ENCODE data around the gene SIDT1.

DNA sequence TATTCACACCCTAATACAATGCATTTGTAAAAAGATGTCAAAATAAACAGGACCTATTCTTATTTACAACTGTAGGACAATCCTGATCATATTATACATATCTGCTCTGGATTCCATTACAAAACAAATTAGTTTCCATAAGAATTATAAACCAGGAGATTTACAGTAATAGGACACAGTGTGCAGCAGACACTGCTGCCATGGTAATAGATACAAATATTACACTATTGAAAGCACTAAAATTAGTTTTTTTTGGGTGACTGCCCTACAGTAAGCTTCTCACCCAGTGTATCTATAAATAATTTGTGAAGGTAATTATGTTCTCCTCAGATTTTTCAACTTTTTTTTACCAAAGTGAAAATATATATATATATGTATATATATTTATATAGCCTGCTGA lies 116.2 kb downstream of the SIDT1 start:
- TF ChIP-seq POLR2AphosphoS5 (IDR thresholded peaks at IDR 0.05; ENCODE audit: low read depth, low read length) (no peak), TAF1 (IDR thresholded peaks at IDR 0.05; ENCODE audit: borderline replicate concordance, low read depth, low read length) (no peak), POLR2A (IDR thresholded peaks at IDR 0.05; ENCODE audit: low read depth, low read length) (no peak)
